COLO668 (cell line): ENCODE results near the gene SMG6.
"Not testable (repeated sequence)": the region's sequence is repeated elsewhere in the genome, so short reads cannot be mapped to it uniquely, and the experiment has no call there.

Experiments used
- DNase-seq: peaks from one replicate; lab custom pipeline; 2025; ENCODE audit not compliant: unreplicated experiment; lab: John Stamatoyannopoulos, UW

SMG6 gene

DNA sequence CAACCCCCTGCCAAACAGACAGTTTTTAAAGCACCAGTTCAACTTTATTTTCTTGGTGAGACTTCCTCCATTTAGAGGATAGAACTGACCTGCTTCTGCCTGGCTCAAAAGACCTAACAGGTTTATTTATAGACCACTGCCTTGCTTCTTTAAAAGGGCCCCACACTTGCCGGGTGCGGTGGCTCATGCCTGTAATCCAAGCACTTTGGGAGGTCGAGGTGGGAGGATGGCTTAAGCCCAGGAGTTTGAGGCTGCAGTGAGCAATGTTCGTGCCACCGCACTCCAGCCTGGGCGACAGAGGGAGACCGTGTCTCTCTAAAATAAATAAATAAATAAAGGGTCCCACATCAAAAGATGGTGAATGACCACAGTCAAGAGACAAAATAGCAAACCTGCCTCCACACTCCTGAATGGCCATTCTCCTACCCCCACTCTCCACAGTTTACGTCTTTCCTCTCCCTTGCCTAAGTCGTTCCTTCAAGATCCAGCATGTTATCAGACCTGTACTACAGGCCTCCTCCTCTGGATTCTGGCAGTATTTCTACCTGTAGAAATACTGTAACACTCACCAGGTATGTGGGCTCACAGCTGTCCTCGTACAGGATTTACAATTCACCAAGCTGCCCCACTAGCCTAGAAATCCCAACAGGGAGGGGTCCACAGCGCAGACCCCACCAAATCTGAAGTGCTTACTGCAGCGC is 95.6 kb downstream of the SMG6 start:
- DNase-seq, result no peak

DNA sequence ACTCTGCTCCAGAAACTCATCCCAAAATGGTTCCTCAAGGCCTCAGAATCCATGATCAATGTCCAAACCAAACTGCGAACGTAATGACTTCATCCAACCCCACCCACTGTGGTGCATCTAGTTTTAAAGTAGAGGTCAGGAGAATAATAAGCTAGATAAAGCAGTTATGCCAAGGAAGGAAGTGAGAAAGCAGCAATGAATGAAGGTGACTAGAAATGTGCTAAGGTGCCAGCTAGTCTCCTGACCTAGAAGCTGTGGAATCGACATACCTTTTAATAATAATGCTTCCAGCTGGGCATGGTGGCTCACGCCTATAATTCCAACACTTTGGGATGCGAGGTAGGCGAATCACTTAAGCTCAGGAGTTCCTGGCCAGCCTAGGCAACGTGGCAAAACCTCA is 99.2 kb downstream of the SMG6 start:
- no peak for DNase-seq

- no peak for DNase-seq
These were observed 99.8 kb downstream of the SMG6 start for GRCh38 chr17:2203818-2204217.

DNA sequence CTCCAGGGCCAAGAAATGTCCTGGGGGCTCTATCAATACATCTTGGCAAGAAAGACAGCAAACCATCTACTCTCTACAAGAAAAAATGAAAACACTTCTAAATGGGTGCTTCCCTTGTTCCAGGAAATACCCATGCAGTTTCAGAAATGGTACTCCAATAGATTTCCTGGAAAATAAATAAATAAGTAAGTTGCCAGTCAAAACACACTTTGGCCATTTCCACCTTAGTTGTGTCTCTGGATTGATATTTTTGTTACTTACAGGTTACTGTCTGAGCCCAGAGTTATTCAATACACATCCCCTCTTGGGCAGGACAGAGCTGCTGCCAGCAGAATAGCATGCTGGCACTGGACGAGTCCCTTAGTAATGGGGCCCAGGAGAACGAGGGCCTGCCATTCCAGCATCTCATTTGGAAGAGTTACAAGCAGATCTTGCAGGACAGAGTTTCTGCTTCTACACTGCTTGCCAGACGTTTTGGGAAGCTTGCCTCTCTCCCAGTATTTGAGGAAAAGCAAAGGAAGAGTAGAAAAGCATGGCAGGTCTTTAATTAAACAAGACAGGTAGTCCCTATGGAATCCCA is 100.5 kb downstream of the SMG6 start:
- no peak for DNase-seq

DNA sequence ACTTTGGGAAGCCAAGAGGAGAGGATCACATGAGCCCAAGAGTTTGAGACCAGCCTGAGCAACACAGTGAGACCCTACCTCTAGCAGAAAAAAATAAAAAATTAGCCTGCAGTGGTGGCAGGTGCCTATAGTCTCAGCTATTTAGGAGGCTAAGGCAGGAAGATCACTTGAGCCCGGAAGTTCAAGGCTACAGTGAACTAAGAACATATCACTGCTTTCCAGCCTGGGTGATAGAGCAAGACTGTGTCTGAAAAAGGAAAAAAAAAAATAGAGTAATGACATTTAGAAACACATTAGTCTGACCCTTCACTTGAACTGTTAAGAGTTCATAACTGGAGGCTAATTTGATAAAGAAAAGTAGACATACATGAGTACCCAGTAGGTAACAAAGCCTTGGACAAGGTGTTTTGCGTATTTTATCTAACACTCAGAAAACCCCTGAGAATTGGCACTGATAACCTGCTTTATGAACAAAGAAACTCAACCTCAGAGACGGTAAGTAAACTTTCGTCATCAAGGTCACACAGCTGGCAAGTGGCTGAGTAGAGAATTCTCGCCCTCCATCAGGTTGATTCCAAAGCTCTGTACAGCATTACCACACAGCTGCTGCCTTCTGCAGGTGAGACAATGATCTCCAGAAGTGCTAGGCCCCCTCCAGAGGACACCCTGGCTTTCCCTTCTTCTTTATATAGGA is 101.1 kb downstream of the SMG6 start:
- DNase-seq, result no peak

- not testable (repeated sequence) for DNase-seq
These were observed 104.2 kb downstream of the SMG6 start for GRCh38 chr17:2199386-2199785.

DNA sequence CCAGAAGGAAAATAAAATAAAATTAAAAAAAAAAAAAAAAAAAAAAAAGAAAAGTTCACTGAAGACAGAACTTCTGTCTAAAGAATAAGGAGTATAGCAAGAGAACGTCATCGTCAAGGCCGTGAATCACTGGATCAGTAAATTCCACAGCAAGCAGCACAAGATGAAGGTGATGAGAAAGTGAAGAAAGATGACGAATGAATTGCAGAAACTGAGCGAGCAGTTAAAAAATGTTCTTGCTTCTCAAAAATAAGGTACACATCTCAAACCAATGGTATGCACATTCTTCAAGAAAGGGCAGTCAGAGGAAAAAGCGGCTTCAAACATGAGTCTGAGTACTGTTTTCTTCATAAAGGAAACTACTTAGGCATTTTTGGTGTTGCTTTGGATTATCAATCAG is 104.7 kb downstream of the SMG6 start:
- DNase-seq, result no peak

GRCh38 chr17:2197271-2197670 is 106.3 kb downstream of the SMG6 start:
- no peak for DNase-seq

- DNase-seq, result no peak
These were observed 107.9 kb downstream of the SMG6 start for GRCh38 chr17:2195729-2196128.

DNA sequence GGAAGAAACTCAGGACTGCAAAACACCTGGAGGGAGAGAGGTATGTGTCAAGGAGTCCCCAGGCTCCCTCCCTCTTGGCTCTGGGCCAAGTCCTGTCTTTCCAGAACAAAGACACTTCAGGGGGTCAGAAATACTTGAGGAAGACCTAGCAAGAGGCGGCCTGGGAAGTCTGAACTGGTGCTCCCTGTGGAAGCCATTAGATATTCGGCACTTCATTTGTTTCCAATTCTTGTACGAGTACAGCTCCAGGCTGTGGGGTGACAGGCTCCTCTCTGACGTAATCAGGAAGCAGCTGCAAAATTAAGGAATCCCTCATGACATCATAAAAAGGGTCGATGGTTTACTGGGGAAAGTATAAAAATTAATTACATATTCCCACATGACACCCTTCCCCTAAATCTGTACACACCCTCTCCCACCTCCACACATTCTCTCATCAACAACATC is 108.7 kb downstream of the SMG6 start:
- no peak for DNase-seq

GRCh38 chr17:2192367-2193057 is 111.1 kb downstream of the SMG6 start:
- DNase-seq, result no peak

GRCh38 chr17:2191785-2192184 is 111.8 kb downstream of the SMG6 start:
- no peak for DNase-seq

GRCh38 chr17:2191227-2191626 is 112.4 kb downstream of the SMG6 start:
- no peak for DNase-seq

- DNase-seq, result no peak
These were observed 113.6 kb downstream of the SMG6 start for GRCh38 chr17:2190014-2190413.

DNA sequence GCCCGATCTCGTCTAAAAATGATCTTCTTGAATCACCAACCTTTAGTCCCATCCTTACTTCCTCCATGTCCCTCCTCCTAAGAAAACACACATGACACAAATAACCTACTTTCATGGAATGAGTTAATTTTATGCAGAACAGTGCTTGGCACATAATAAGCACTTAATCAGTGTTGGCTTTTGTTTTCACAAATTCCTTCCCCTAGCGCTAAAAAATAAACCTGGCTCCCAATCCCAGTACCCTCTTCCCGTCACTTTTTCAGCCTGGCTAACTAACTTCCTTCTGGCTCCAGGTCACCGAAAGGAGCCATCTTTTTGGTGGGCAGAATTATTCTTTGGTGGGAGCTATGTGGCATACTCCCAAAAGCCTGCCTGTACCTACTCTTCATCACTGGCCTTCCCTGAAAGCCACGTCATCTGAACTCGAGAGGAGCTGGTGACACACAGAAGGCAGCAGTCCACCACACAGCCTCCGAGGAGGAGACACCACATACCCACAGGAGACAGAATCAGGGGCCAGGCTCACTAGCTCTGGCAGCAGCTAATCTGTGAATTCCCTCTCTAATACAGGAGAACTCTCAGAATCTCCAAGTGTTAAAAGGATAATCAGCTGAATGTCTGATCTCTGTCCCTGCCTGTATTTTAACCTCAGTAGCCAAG is 114.5 kb downstream of the SMG6 start:
- no peak for DNase-seq

- no peak for DNase-seq
These were observed 115.8 kb downstream of the SMG6 start for GRCh38 chr17:2187758-2188157.

DNA sequence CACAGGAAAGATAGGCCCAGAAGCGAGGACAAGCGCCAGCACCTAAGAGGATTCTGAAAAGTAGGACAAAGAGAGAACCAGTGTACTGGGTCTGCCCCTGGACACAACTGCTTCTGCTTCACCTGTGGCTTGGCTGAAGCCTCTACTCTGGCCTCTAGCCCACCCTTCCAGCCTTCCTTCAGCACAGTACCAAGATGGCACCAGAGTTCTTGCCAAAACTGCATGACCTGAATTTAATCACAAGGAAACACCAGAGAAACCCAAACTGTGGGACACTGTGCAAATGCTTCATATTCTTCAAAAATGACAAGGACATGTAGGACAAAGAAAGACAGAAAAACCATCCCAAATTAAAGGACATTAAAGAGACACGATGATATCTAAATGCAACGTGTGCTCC is 116.6 kb downstream of the SMG6 start:
- no peak for DNase-seq

DNA sequence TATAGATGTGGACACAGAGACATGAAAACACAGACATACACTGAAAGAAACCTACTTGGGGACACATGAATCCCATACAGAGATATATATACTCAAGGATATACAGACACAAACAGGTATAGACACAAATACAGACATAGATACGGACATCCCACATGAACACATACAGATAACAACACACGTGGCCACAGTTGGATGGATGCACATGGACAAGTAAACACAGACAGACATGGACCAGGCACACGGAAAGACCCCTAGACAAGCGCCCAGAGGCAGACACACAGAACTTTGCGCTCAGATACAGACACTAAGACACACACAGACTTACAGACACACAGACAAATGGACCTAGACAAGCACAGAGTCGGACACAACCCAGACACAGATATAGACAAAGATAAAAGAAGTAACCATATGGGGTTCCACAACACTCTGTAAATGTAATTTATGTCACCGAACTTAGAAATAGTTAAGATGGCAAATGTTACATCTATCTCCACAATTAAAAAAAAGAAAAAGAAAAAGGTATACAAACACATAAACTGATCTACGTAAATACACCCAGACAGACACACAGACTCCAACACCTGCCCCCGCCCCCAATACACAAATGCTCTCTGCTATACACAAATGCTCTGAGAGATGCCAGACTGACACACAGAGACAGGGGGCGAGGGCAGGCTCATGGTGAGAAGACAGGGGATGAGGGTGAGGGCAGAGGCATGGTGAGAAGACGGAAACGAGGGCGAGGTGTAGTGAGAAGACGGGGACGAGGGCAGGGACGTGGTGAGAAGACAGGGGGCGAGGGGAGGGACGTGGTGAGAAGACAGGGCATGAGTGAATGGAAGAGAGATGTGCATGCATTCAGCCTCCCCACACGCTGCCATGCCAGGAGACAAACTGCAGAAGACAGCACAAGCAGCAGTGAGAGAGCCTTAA is 118.3 kb downstream of the SMG6 start:
- DNase-seq, result no peak

DNA sequence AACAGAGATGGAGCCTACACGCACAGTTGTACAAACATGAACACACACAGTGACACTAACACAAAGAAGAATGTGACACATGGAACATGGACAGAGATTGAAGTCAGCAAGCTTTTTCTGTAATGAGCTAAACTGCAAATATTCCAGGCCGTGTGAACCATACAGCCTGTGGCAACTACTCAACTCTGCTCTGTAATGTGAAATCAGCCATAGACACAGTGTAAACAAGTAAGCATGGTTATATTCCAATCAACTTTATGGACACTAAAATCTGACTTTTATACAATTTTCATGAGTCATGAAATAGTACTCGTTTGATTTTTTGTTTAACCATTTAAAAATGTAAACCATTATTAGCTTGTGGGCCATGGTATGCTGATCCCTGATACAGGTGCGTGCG is 120.2 kb downstream of the SMG6 start:
- DNase-seq, result no peak

DNA sequence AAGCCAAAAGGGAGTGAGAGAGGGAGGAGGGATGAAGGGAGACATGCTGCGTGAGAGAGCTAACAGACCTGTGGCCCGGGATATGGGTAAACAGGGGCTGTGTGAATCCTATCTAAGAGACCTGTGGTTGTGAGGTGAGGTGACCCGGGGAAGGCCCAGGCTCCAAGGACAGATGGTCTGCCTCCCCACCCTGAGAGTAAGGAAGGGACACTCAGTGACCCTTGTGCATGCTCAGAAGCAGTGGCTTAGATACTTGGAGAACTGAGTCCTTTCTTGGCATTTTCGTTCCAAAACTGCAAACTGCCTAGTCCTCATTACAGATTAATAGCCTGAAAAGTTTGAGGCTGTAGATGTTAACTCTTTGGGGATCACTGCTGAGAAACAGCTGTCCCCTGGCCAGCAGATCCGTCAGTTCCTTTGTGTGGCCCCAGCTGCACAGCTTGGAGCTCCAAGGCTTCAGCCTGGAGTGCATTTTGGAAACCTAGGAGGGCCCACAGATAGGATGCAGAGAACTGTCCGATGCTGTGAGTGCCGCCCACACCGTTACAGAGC is 121.6 kb downstream of the SMG6 start:
- DNase-seq, result no peak
